Peyer's patch (tissue), 4 donors: ENCODE results near the gene LENG1.

Experiments
- POLR2A ChIP-seq, 2 donors: fragments of 450-650 bp; IDR thresholded peaks; one replicate each; pipeline ENCODE4 v1.5.1; 2017; ENCODE audit warnings: antibody characterized with exemption in 2 of 2, mild to moderate bottlenecking in 2 of 2, moderate library complexity in 2 of 2
- TF ChIP-seq, protein P1 (sequence below), 6 experiments: fragments of 450-650 bp in 4 of 6; fragments of 200-600 bp in 2 of 6; sonication (generic) in 1 of 6; IDR thresholded peaks; one replicate each; pipeline ENCODE4 v1.5.1; 2017 to 2019; ENCODE audit warnings: antibody characterized with exemption in 6 of 6, mild to moderate bottlenecking in 3 of 6, moderate library complexity in 1 of 6

DNA sequence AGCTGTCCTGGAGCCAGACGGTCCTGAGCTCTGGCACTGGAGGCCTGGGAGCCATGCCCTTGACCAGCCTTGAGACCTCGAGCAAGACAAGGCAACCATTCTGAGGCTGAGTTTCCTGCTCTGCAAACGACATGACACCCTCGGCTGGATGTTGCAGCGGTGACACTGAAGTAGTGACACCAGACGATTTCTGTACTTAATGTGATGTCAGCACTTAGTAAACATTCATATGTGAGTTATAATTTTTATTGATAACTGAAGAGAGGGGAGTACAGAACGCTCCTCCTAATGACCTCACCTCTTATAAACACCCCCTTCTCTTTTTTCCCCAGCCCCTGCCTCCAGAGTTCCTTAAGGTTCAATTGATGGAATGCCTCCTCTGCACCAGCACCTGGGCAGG is 51.0 kb downstream of the LENG1 start:
- TF ChIP-seq, protein P1, sequence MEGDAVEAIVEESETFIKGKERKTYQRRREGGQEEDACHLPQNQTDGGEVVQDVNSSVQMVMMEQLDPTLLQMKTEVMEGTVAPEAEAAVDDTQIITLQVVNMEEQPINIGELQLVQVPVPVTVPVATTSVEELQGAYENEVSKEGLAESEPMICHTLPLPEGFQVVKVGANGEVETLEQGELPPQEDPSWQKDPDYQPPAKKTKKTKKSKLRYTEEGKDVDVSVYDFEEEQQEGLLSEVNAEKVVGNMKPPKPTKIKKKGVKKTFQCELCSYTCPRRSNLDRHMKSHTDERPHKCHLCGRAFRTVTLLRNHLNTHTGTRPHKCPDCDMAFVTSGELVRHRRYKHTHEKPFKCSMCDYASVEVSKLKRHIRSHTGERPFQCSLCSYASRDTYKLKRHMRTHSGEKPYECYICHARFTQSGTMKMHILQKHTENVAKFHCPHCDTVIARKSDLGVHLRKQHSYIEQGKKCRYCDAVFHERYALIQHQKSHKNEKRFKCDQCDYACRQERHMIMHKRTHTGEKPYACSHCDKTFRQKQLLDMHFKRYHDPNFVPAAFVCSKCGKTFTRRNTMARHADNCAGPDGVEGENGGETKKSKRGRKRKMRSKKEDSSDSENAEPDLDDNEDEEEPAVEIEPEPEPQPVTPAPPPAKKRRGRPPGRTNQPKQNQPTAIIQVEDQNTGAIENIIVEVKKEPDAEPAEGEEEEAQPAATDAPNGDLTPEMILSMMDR (IDR thresholded peaks at IDR 0.05), result no peak
- TF ChIP-seq POLR2A (IDR thresholded peaks at IDR 0.05), result no peak
